Middle frontal gyrus (tissue), 1 donor: ENCODE data around the gene CIC.
A peak's percentile ranks its signal among the peaks of the same experiment; 100 is the strongest.

Experiments
- DNase-seq: peaks from one replicate; pipeline ENCODE4 v3.0.0-alpha.2; 2015; ENCODE audit warnings: low spot score; ENCODE audit errors: extremely low spot score

The CIC gene

GRCh38 chr19:42306646-42307045, 37.6 kb downstream of the CIC start:
- no peak for DNase-seq

DNA sequence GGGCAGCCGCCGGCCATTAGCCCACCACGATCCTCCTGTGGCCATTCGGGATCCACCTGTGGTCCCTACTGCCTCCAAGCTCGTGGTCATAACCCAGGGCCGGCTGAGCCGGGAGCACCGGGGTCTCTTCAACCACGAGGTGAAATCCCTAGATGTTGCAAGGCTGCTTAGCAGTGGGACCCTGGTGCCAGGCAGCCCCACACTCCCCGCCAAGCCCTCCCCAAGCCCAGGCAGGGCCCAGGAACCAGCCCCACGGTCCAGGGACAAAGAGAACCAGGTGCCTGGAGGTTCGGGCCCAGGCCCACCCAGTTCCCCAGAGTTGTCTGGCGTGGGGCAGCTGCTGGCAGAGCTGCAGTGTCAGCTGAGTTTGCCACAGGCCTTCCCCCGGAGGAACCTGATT, 40.6 kb downstream of the CIC start:
- no peak for DNase-seq

- DNase-seq = no peak
These were observed 42.6 kb downstream of the CIC start for GRCh38 chr19:42311657-42312056.

DNA sequence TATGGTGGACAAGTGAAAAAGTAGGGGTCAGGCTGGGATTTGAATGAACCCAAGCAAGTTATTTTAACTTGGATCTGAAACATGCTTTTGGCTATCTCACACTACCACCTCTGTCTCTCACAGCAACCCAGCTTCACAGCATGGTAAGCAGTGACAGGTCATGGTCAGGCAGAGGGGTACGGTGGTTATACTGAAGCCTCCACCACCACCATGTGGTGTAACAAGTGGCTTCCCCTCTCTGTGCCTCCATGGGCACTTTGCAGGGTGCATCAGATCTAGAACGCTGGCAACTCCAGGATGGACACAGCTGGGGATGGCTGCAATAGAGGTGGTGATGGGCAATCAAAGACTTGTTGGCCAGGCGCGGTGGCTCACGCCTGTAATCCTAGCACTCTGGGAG, 43.3 kb downstream of the CIC start:
- no peak for DNase-seq

DNA sequence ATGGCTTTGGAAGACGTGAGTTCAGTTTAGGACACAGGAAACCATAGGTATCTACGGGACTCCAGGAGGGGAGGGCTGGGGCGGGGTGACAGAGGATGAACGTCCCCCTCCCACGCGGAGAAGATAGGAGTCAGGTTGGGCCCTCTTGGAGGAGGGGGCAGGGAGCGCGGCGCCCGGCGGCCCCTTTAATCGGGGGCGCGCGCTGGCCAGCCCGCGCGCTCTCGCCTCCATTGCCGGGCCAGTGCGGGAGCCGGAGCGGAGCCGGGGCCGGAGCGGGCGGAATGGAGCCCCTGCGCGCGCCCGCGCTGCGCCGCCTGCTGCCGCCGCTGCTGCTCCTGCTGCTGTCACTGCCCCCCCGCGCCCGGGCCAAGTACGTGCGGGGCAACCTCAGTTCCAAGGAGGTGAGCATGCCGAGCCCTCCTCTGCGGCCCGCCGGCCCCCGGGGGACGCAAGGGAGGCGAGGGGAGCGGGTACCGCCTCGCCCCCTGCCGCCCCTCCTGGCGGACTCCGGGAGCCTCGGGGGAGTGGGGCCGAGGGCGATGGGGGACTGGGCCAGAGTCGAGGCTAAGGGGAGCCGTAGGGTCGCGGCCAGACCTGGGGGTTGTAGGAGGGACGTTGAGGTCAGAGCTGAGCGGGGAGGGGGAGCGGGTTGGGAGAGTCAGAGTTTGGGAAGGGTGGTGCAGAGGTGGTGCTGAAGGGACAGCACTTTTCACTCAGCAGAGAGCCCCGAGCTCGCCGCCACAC, 44.2 kb downstream of the CIC start, which contains the start of gene TMEM145:
Gene TMEM145 (plus strand): TSS at position 214 of the 744 bp plus-strand sequence. CDS start 68 bp downstream, at position 282.
- peak; percentile 33 for DNase-seq

- DNase-seq = no peak
These were observed 45.0 kb downstream of the CIC start for GRCh38 chr19:42313840-42314755.

- no peak for DNase-seq
These were observed 46.0 kb downstream of the CIC start for GRCh38 chr19:42315024-42315423.

GRCh38 chr19:42316223-42317211, 47.5 kb downstream of the CIC start:
- no peak for DNase-seq

- no peak for DNase-seq
These were observed 48.5 kb downstream of the CIC start for GRCh38 chr19:42317535-42317934.

GRCh38 chr19:42322305-42322704, 53.3 kb downstream of the CIC start:
- no peak for DNase-seq

DNA sequence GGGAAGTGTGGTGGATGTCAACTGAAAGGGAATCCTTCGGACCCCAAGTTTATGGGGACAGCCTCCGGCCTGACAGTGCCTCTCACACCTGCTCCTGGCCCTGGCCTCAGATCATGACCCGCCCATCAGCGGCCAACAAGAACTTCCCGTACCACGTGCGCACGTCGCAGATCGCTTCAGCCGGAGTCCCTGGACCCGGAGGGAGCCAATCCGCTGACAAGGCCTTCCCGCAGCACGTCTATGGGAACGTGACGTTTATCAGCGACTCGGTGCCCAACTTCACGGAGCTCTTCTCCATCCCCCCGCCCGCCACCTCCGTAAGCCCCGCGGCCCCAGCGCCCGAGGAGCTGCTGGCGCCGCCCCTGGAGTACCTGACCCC, 54.4 kb downstream of the CIC start:
- DNase-seq = no peak

DNA sequence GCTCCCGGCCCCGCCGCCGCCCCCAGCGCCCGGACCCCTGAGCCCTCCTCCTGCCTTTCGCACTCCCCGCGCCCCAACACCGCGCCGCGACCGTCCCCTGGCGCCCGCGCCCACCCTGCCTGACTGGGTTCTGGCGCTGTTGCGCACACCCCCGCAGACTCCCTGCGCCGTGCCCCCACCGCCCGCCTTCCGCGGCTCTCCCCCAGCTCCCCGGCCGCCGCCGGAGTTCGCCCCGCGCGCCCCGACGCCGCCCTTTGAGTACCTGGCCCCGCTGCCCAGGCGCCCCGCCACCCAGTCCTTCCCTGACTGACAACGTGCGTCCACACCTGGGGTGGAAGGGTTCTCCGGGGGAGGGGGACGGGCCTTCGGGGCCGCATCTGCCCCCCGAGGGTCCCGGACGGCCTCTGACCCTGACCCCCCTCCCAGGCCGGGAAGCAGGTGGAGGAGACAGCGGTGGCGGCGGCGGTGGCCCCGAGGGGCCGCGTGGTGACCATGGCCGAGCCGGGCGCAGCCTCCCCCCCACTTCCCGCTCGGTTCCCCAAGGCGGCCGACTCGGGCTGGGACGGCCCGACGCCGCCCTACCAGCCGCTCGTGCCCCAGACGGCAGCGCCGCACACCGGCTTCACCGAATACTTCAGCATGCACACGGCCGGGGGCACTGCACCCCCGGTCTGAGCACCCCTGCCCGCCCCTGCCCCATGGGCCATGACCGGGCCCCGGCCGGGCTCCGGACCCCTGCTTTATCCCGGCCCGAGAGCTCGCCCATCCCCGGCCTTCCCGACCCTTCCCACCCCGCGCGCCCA, 55.0 kb downstream of the CIC start:
- no peak for DNase-seq

DNA sequence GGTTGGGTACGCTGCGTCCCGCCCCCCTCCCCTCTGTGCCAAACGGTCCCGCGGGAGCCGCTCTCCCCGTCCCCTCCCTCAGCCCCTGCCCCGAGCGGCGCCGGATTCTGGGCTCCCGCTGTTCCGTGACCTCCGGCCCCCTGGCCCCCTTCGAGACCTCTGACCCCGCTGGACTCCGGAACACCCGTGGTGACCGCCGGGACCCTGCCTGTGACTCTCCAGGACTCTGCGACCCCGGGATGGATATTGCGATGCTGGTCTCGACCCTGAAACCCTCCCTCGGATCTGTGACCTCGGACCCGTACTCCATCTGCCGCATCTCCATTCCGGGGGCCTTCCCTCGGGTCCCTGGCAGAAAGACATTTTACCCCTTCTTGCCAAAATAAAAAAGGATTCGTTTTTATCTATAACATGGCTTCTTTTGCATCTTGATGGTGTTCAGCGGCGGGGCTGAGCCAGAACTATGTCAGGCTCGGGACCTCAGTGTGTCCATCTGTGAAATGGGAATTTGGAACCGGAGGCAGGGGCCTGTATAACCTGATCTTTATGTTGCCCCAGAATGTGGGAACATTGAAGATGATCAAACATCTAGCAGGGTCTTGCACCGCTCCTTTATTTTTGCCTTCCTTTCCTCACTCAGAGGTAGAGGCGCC, 55.7 kb downstream of the CIC start:
- no peak for DNase-seq

DNA sequence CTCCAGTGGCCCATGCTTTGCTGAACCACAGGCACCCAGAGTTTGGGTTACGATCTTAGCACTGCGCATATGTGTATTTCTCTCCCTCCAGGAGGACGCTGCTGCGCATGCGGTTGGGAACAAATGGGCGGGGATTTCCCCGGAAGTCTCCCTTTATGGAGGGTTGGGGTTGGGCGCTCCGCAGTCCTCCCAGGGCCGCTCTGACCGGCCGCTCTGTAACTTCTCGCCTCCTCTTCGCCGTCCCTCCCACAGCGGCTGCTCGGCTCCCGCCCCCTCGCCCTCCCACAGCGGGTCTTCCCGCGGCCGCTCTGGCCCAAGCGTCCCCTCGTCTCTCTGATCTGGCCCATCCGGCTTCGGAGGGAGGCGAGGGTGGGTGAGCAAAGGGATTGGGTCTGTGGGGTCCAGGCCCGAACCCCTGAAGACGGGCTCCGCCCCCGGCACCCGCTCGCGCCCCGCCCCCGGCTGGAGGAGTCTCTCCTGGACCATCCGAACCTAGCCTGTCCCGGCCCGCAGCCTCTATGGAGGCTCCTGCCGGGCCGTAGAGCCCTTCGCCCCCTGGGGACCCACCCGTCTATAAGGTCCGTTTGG, 56.4 kb downstream of the CIC start, which contains the start of gene MEGF8:
Gene MEGF8 (plus strand): TSS at position 328 of the 588 bp plus-strand sequence. CDS start 609 bp downstream, outside the sequence.
- peak; percentile 97 for DNase-seq

GRCh38 chr19:42325896-42326771, 57.1 kb downstream of the CIC start:
- no peak for DNase-seq

DNA sequence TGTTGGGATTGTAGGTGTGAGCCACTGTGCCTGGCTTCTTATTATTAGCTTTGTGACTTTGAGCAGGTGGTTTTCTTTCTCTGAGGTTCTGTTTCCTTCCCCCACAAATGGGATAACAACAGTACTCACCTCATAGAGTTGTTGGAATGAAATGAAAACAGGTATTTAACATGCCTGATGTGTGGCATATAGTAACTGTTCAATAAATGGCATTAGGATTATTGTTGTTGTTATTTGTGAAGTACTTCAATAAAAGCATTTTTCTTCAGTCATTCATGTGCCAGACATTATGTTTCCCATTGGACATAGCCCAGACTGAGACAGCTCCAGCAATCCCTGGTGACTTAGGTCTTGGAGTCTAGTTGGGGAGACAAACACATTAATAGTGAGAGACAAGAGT, 57.9 kb downstream of the CIC start:
- no peak for DNase-seq

DNA sequence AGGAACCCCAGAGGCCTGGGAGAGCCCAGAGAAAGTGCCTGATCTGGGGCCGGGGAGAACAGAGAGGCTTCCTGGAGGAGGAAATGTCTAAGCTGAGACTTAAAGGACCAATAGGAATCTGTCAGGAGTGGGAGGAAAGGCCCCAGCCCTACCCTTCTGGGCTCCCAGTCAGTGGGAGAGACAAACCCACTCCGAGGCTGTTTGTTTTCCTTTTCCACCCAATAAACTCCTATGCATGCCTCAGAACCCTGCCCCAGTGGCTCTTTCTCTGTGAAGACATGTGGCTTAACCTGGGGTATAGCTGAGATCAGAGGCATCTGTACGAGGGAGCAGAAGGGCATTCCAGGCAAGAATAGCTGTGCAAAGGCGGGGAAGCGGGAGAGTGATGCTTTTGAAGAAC, 58.3 kb downstream of the CIC start:
- DNase-seq = no peak

- DNase-seq = no peak
These were observed 59.1 kb downstream of the CIC start for GRCh38 chr19:42328106-42328505.
